Neuron (in vitro differentiated cells): ENCODE measurements around the gene PCSK2.

Source experiments
- H2AFZ ChIP-seq: one replicate; pipeline ENCODE4 v1.6.1; 2013; ENCODE audit warnings: low read depth, mild to moderate bottlenecking, inconsistent platforms, low read length, moderate library complexity
- H3K27me3 ChIP-seq: one replicate; pipeline ENCODE4 v1.6.1; 2013; ENCODE audit warnings: low read length; ENCODE audit not compliant: insufficient read depth
- H3K36me3 ChIP-seq: one replicate; pipeline ENCODE4 v1.6.1; 2013; ENCODE audit warnings: low read length; ENCODE audit not compliant: insufficient read depth
- H3K4me1 ChIP-seq: one replicate; pipeline ENCODE4 v1.6.1; 2013; ENCODE audit warnings: low read length; ENCODE audit not compliant: insufficient read depth
- H3K4me3 ChIP-seq: 2 replicates; pipeline ENCODE4 v1.5.1; 2013; ENCODE audit warnings: mild to moderate bottlenecking, low read length, moderate library complexity
- H3K9me3 ChIP-seq: one replicate; pipeline ENCODE4 v1.6.1; 2013; ENCODE audit warnings: low read length

The PCSK2 gene

DNA sequence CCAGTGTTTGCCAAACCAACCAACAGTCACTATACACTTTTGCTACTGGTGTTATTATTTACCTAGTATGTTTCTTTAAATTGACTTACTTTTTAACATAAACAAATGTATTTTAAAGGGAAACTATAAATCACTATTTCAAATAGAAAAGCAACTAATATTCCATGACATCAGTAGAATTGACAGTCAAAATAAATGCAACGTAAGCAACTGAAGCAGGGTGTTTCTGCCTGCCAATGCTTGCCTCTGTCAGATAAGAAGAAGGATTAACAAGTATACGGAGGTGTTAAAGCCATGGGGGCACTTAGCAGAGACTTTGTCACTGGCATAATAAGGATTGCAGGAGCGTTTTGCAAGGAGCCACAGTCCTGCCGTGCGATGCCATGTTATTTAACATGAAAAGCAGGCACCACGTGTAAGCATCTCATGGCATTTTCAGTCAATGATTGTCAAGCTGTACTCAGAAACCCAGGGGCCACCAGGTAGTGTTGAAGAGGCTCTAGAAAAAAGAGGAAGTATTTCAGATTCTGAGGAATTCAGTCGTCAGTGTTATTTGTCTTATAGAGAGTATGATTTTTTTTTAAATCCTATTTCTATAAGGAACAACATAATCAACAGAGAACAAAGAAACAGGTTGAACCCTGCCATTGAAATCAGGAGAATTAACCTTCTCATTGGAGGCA is 172.6 kb downstream of the PCSK2 start:
- Histone ChIP-seq H2AFZ (no peak overlapping the region), H3K4me3 (no peak overlapping the region), H3K4me1 (no peaks in the 10 kb centered on the region), H3K27me3 (no peaks in the 10 kb centered on the region), H3K36me3 (no peaks in the 10 kb centered on the region), H3K9me3 (no peaks in the 10 kb centered on the region)

GRCh38 chr20:17403461-17403860 is 176.6 kb downstream of the PCSK2 start:
- peaks cover 6% of the 10 kb centered on the region for H3K27me3 ChIP-seq
- H3K36me3 ChIP-seq, result no peaks in the 10 kb centered on the region
- no peaks in the 10 kb centered on the region for H3K4me1 ChIP-seq
- no peak overlapping the region for H3K4me3 ChIP-seq
- H2AFZ ChIP-seq, result no peak overlapping the region
- H3K9me3 ChIP-seq, result no peaks in the 10 kb centered on the region

- H3K36me3 ChIP-seq, result no peaks in the 10 kb centered on the region
- H3K27me3 ChIP-seq, result peaks cover 6% of the 10 kb centered on the region
- no peak overlapping the region for H3K4me3 ChIP-seq
- H2AFZ ChIP-seq, result no peak overlapping the region
- H3K4me1 ChIP-seq, result no peaks in the 10 kb centered on the region
- no peaks in the 10 kb centered on the region for H3K9me3 ChIP-seq
Observed at GRCh38 chr20:17406051-17406590, 179.3 kb downstream of the PCSK2 start.

DNA sequence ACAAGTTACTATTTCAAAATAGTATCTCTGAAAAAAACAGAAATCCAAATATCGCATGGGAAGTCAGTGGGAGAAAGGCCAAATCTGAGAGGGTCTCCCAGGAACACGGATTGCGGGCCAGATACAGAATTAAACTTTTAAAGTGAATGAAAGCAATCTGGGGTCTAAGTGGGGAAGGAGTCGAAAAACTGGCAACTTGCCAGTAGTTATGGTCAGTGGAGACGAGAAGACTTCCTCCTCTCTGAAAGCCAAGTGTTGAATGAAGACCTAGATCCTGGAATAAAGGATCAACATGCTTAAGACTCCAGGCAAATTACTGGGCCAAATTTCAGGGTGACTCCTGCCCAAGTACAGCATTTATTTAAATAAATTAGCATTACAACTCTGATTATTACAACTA is 180.7 kb downstream of the PCSK2 start:
- Histone ChIP-seq H3K4me3 (no peak overlapping the region), H3K36me3 (no peaks in the 10 kb centered on the region), H3K4me1 (no peaks in the 10 kb centered on the region), H3K27me3 (peaks cover 6% of the 10 kb centered on the region), H3K9me3 (no peaks in the 10 kb centered on the region), H2AFZ (no peak overlapping the region)

DNA sequence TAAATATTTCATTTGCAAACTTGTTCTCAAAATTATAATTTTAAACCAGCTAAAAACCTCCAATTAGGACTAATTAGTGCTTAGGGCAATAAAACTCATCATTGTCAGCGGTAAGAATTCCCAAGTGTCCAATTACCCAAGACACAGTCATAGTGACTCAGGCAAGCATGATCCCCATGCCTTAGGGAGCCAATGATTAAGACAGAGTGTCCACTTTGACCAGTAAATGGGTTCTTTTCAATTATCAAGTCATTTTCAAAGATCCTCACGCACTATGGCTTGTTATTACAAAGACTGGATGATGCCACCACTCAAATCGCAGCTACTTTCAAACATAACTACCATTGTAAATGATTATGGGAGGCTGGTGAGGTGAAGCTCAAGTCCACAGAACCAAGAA is 190.4 kb downstream of the PCSK2 start:
- Histone ChIP-seq H3K4me1 (no peaks in the 10 kb centered on the region), H3K36me3 (no peaks in the 10 kb centered on the region), H3K9me3 (no peaks in the 10 kb centered on the region), H3K4me3 (no peak overlapping the region), H2AFZ (no peak overlapping the region), H3K27me3 (no peaks in the 10 kb centered on the region)

- no peak overlapping the region for H2AFZ ChIP-seq
- no peaks in the 10 kb centered on the region for H3K4me1 ChIP-seq
- no peaks in the 10 kb centered on the region for H3K9me3 ChIP-seq
- H3K27me3 ChIP-seq, result no peaks in the 10 kb centered on the region
- no peak overlapping the region for H3K4me3 ChIP-seq
- no peaks in the 10 kb centered on the region for H3K36me3 ChIP-seq
Observed at GRCh38 chr20:17418737-17419136, 191.9 kb downstream of the PCSK2 start.

- H3K4me1 ChIP-seq, result no peaks in the 10 kb centered on the region
Observed at GRCh38 chr20:17419479-17420041, 192.7 kb downstream of the PCSK2 start.

DNA sequence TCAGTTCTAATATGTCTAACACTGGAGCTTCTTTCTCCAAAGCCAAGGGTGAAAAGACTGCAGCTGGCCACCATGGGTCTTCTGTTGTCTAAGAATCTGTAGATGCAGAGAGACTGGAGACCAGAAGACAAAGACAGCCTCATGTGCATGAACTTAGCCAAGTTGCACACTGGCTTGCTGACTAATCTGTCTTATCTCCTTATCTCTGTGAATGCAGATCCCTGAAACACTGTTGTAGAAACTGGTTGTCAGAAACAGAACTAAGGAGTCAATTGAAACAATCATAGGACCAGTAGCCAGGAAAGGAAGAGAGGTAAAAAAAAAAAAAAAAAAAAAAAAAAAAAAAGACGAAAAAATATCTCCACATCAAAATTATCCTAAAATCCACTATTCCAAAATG is 194.7 kb downstream of the PCSK2 start:
- Histone ChIP-seq H3K4me1 (no peaks in the 10 kb centered on the region), H3K9me3 (no peaks in the 10 kb centered on the region), H3K36me3 (no peaks in the 10 kb centered on the region), H2AFZ (no peak overlapping the region), H3K27me3 (no peaks in the 10 kb centered on the region), H3K4me3 (no peak overlapping the region)

More at GRCh38 chr20:17419479-17420041, 192.7 kb downstream of the PCSK2 start:
- no peaks in the 10 kb centered on the region for H3K27me3 ChIP-seq
- H3K4me3 ChIP-seq, result no peak overlapping the region
- H3K36me3 ChIP-seq, result no peaks in the 10 kb centered on the region
- H3K9me3 ChIP-seq, result no peaks in the 10 kb centered on the region
- H2AFZ ChIP-seq, result no peak overlapping the region

- H3K36me3 ChIP-seq, result no peaks in the 10 kb centered on the region
- no peak overlapping the region for H2AFZ ChIP-seq
- H3K9me3 ChIP-seq, result no peaks in the 10 kb centered on the region
- no peaks in the 10 kb centered on the region for H3K27me3 ChIP-seq
- H3K4me1 ChIP-seq, result no peaks in the 10 kb centered on the region
- H3K4me3 ChIP-seq, result no peak overlapping the region
Observed at GRCh38 chr20:17423782-17424181, 196.9 kb downstream of the PCSK2 start.

DNA sequence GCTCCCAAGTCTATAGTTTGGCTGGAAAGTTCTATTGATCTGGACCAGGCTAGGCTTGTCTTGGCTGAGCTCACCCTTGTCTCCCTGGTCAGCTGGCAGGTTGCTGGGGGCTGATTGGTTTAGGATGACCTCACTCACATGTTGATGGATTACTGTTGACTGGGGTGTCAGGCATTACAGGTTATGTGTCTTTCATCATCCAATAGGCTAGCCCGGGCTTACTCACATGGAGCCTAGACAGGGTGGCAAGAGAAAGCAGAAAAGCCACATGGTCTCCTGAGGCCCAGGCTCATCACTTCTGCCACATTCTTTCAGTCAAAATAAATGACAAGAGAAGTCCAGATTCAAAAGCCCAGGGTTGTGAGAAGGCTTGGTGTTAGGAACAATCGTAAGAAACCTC is 200.8 kb downstream of the PCSK2 start:
- no peaks in the 10 kb centered on the region for H3K4me1 ChIP-seq
- no peaks in the 10 kb centered on the region for H3K9me3 ChIP-seq
- no peaks in the 10 kb centered on the region for H3K27me3 ChIP-seq
- H2AFZ ChIP-seq, result no peak overlapping the region
- no peaks in the 10 kb centered on the region for H3K36me3 ChIP-seq
- H3K4me3 ChIP-seq, result no peak overlapping the region

GRCh38 chr20:17430125-17430950 is 203.5 kb downstream of the PCSK2 start:
- peaks cover 4% of the 10 kb centered on the region for H3K27me3 ChIP-seq
- no peaks in the 10 kb centered on the region for H3K36me3 ChIP-seq
- no peak overlapping the region for H3K4me3 ChIP-seq
- H3K4me1 ChIP-seq, result no peaks in the 10 kb centered on the region
- no peak overlapping the region for H2AFZ ChIP-seq
- no peaks in the 10 kb centered on the region for H3K9me3 ChIP-seq

DNA sequence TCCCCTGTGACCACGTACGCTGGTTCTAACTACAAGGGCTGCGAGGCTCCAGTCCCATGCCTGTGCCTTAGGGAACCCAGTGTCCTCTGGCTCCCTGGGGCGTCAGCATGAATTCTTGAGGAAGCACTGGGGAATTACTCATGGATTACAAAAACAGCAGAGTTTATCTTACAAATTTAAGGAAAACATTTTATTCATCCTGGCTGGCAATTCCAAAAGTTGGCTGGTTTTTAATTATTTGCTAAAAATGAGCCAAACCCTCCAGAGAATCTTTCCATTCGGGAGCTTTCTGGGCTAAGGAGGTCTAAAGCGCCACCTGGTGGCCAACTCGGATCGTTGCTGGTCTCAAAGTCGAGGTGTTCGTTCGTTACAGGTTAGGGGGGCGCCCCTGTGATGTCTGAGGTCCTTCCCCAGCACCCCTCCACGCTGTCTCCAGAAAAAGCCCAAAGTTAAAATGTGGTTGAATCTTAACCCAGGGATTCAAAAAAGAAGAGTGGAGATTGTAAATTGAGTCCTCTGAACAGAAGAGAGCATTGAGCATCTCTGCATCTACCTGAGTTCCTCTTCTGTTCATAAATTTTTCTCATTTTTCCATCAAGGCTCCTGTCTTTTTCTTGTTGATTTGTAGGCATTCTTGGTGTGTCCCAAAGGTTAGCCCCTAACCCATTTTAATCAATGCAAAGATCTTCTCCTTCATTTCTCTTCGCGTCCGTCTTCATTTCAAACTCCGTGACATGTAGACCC is 205.0 kb downstream of the PCSK2 start:
- Histone ChIP-seq H3K9me3 (no peaks in the 10 kb centered on the region), H3K4me1 (no peaks in the 10 kb centered on the region), H3K27me3 (peaks cover 5% of the 10 kb centered on the region), H3K36me3 (no peaks in the 10 kb centered on the region), H2AFZ (no peak overlapping the region), H3K4me3 (no peak overlapping the region)

DNA sequence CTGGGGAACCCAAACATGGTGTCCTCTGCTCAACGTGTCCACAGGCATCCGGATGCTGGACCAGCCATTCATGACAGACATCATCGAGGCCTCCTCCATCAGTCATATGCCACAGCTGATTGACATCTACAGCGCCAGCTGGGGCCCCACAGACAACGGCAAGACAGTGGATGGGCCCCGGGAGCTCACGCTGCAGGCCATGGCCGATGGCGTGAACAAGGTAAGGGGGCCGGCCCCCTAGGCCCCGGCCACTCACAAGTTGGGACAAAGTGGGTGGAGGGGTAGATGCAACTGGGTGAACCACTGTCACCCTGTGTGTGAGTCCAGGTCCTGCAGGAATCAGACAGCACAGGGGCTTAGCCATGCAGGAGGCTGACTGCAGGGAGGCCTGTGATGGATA is 209.8 kb downstream of the PCSK2 start:
- Histone ChIP-seq H3K4me1 (no peaks in the 10 kb centered on the region), H3K36me3 (no peaks in the 10 kb centered on the region), H3K4me3 (no peak overlapping the region), H3K27me3 (peaks cover 5% of the 10 kb centered on the region), H3K9me3 (no peaks in the 10 kb centered on the region), H2AFZ (no peak overlapping the region)
